H1 (cell line): Measurements from ENCODE around the gene DOP1A. TPM values are rescaled to one million over a fixed set of nuclear protein-coding genes. Genes with fewer than 3 reads are reported as not detected.

ENCODE experiments used
- CTCF ChIA-PET: fragments of 300-600 bp; sonication (Branson Sonifier 250); formaldehyde crosslinking; loops from one replicate; lab custom pipeline; 2021; ENCODE audit not compliant: partially characterized antibody; lab: Charles Lee
- POLR2A ChIA-PET: fragments of 300-600 bp; sonication (Branson Sonifier 250); formaldehyde crosslinking; loops from one replicate; lab custom pipeline; 2021; ENCODE audit warnings: inconsistent platforms; ENCODE audit not compliant: partially characterized antibody; lab: Charles Lee
- DNase-seq, 2 experiments: peaks; one replicate each; pipeline versions ENCODE4 v3.0.0 to v3.0.0-alpha.2; 2010 to 2022; ENCODE audit warnings: low spot score in 2 of 2, low read depth in 1 of 2, mixed read lengths in 1 of 2
- FAIRE-seq: peaks from 2 replicates; lab custom pipeline; 2011; peaks lifted over from hg19 to GRCh38; lab: Jason Lieb, UNC
- H2AFZ ChIP-seq: 2 replicates; pipeline ENCODE4 v1.8.1; 2012; ENCODE audit warnings: low read length, inconsistent platforms
- H2AK5ac ChIP-seq: 2 replicates; pipeline ENCODE4 v1.6.1; 2013; ENCODE audit warnings: low read depth, low read length
- H2BK120ac ChIP-seq: replicated peaks from 2 replicates; pipeline ENCODE3; 2013; ENCODE audit warnings: low read depth, low read length, inconsistent platforms
- H2BK12ac ChIP-seq: 2 replicates; pipeline ENCODE4 v1.6.1; 2013; ENCODE audit warnings: low read depth, low read length
- H2BK15ac ChIP-seq: 2 replicates; pipeline ENCODE4 v1.6.1; 2013; ENCODE audit warnings: low read length
- H2BK20ac ChIP-seq: 2 replicates; pipeline ENCODE4 v1.6.1; 2013; ENCODE audit warnings: low read length
- H2BK5ac ChIP-seq: 2 replicates; pipeline ENCODE4 v1.6.1; 2013; ENCODE audit warnings: low read depth, low read length
- H3K14ac ChIP-seq: 2 replicates; pipeline ENCODE4 v1.6.1; 2013; ENCODE audit warnings: inconsistent platforms; ENCODE audit not compliant: insufficient read length
- H3K18ac ChIP-seq: 2 replicates; pipeline ENCODE4 v1.6.1; 2013; ENCODE audit warnings: low read length; ENCODE audit errors: extremely low read depth
- H3K23ac ChIP-seq: 2 replicates; pipeline ENCODE4 v1.6.1; 2013; ENCODE audit warnings: inconsistent platforms; ENCODE audit not compliant: insufficient read length
- H3K23me2 ChIP-seq: 2 replicates; pipeline ENCODE4 v1.6.1; 2013; ENCODE audit warnings: low read depth, low read length
- H3K27ac ChIP-seq: 2 replicates; pipeline ENCODE4 v1.6.1; 2011; ENCODE audit warnings: low read depth, low read length, inconsistent platforms
- H3K27me3 ChIP-seq, 4 experiments: replicated peaks in 1 of 4; 1 replicate in 1 of 4; 2 replicates in 3 of 4; pipeline versions ENCODE4 v1.6.1 to v1.8.1; 2011 to 2013; ENCODE audit warnings: low read length in 3 of 4, mild to moderate bottlenecking in 3 of 4, inconsistent platforms in 2 of 4, mixed read lengths in 2 of 4, moderate library complexity in 1 of 4; ENCODE audit not compliant: control insufficient read depth in 3 of 4, insufficient read depth in 3 of 4; ENCODE audit errors: extremely low read depth in 1 of 4
- H3K36me3 ChIP-seq, 4 experiments: 2 replicates each; pipeline versions ENCODE4 v1.6.1 to v1.8.1; 2011 to 2013; ENCODE audit warnings: mild to moderate bottlenecking in 4 of 4, low read length in 3 of 4, moderate library complexity in 2 of 4, control low read depth in 1 of 4, inconsistent platforms in 1 of 4; ENCODE audit not compliant: insufficient read depth in 4 of 4, control insufficient read depth in 2 of 4
- H3K4ac ChIP-seq: replicated peaks from 2 replicates; pipeline ENCODE3; 2013; ENCODE audit warnings: low read length, low read depth, mixed read lengths, inconsistent platforms; ENCODE audit not compliant: insufficient read length
- H3K4me1 ChIP-seq, 4 experiments: replicated peaks in 1 of 4; 1 replicate in 1 of 4; 2 replicates in 3 of 4; pipeline versions ENCODE4 v1.6.1 to v1.8.1; 2011 to 2013; ENCODE audit warnings: low read length in 3 of 4, inconsistent platforms in 2 of 4, mixed read lengths in 1 of 4; ENCODE audit not compliant: insufficient read depth in 4 of 4, control insufficient read depth in 3 of 4
- H3K4me2 ChIP-seq, 2 experiments: 2 replicates each; pipeline versions ENCODE4 v1.6.1 to v1.8.1; 2011 to 2013; ENCODE audit warnings: low read depth in 2 of 2, low read length in 2 of 2, control low read depth in 1 of 2, inconsistent platforms in 1 of 2, mild to moderate bottlenecking in 1 of 2; ENCODE audit not compliant: insufficient read depth in 1 of 2
- H3K4me3 ChIP-seq, 4 experiments: fragments of 200-600, 300-600 bp in 1 of 4; sonication (generic), shearing (Covaris generic), sonication (Bioruptor Twin) in 1 of 4; 2 replicates each; pipeline versions ENCODE4 v1.5.1 to v1.8.1; 2011 to 2016; ENCODE audit warnings: low read length in 4 of 4, low read depth in 3 of 4, control low read depth in 2 of 4, inconsistent platforms in 2 of 4, mild to moderate bottlenecking in 2 of 4, mixed read lengths in 1 of 4, moderate library complexity in 1 of 4; ENCODE audit not compliant: insufficient read depth in 2 of 4; ENCODE audit errors: extremely low read depth in 1 of 4
- H3K56ac ChIP-seq: replicated peaks from 2 replicates; pipeline ENCODE3; 2013; ENCODE audit warnings: low read depth, mild to moderate bottlenecking, mixed read lengths, low read length, inconsistent platforms; ENCODE audit not compliant: insufficient read length
- H3K79me1 ChIP-seq: 2 replicates; pipeline ENCODE4 v1.6.1; 2013; ENCODE audit warnings: low read depth, low read length, control low read depth
- H3K79me2 ChIP-seq, 2 experiments: 2 replicates each; pipeline versions ENCODE4 v1.6.1 to v1.8.1; 2012 to 2013; ENCODE audit warnings: low read length in 2 of 2, mild to moderate bottlenecking in 2 of 2, inconsistent platforms in 1 of 2; ENCODE audit not compliant: insufficient read depth in 2 of 2, control insufficient read depth in 1 of 2
- H3K9ac ChIP-seq, 4 experiments: replicated peaks in 1 of 4; 1 replicate in 1 of 4; 2 replicates in 3 of 4; pipeline versions ENCODE4 v1.6.1 to v1.8.1; 2011 to 2013; ENCODE audit warnings: low read depth in 3 of 4, low read length in 3 of 4, control low read depth in 2 of 4, mild to moderate bottlenecking in 2 of 4, moderate library complexity in 2 of 4, inconsistent platforms in 1 of 4; ENCODE audit errors: extremely low read depth in 1 of 4
- H3K9me3 ChIP-seq, 2 experiments: 2 replicates each; pipeline versions ENCODE4 v1.6.1 to v1.8.1; 2012 to 2013; ENCODE audit warnings: mild to moderate bottlenecking in 2 of 2, moderate library complexity in 2 of 2, control low read depth in 1 of 2, inconsistent platforms in 1 of 2, low read depth in 1 of 2, low read length in 1 of 2, mixed read lengths in 1 of 2; ENCODE audit not compliant: insufficient read depth in 2 of 2
- H4K20me1 ChIP-seq, 2 experiments: replicated peaks in 1 of 2; 2 replicates each; pipeline versions ENCODE3 to v1.8.1; 2011 to 2013; ENCODE audit warnings: inconsistent platforms in 2 of 2, low read length in 2 of 2, mild to moderate bottlenecking in 1 of 2; ENCODE audit not compliant: insufficient read depth in 2 of 2, control insufficient read depth in 1 of 2
- H4K5ac ChIP-seq: 2 replicates; pipeline ENCODE4 v1.6.1; 2013; ENCODE audit warnings: low read length, low read depth, mixed read lengths, inconsistent platforms; ENCODE audit not compliant: insufficient read length
- H4K8ac ChIP-seq: 2 replicates; pipeline ENCODE4 v1.8.0; 2013; ENCODE audit warnings: mild to moderate bottlenecking, moderate library complexity, low read length, inconsistent platforms; ENCODE audit not compliant: insufficient read depth; ENCODE audit errors: extremely low read depth
- H4K91ac ChIP-seq: replicated peaks from 2 replicates; pipeline ENCODE3; 2013; ENCODE audit warnings: low read length, mixed read lengths, inconsistent platforms; ENCODE audit not compliant: insufficient read length
- EP300 ChIP-seq, 2 experiments: IDR thresholded peaks; 1 replicate in 1 of 2; 2 replicates in 1 of 2; pipeline ENCODE4 v1.6.1; 2011 to 2012; ENCODE audit warnings: low read depth in 2 of 2, low read length in 2 of 2, mild to moderate bottlenecking in 2 of 2, borderline replicate concordance in 1 of 2, inconsistent platforms in 1 of 2, moderate library complexity in 1 of 2
- MAFK ChIP-seq: IDR thresholded peaks from 2 replicates; pipeline ENCODE4 v1.6.1; 2012; ENCODE audit warnings: low read depth, mild to moderate bottlenecking, improper control_type of control experiment, low read length
- RNF2 ChIP-seq: fragments of 200-900, 300-1000 bp; sonication (generic); IDR thresholded peaks from 2 replicates; pipeline ENCODE4 v1.7.1; 2016; ENCODE audit warnings: borderline replicate concordance, low read depth, mild to moderate bottlenecking, antibody characterized with exemption, low read length; ENCODE audit not compliant: poor library complexity, severe bottlenecking; ENCODE audit errors: missing control alignments
- USF2 ChIP-seq: IDR thresholded peaks from 2 replicates; pipeline ENCODE4 v1.6.1; 2011; ENCODE audit warnings: low read length, improper control_type of control experiment
- WGBS, 2 experiments: shearing (Covaris generic) in 1 of 2; methylation state at CpG; one replicate each; pipeline versions ENCODE4 v1.1.6 to v1.1.7; 2013 to 2015; ENCODE audit warnings: low lambda C conversion rate in 2 of 2, mixed read lengths in 2 of 2, inconsistent platforms in 1 of 2, low coverage in 1 of 2, missing lambda C conversion rate in 1 of 2; ENCODE audit not compliant: insufficient replicate concordance in 2 of 2, insufficient coverage in 1 of 2, insufficient read length in 1 of 2; ENCODE audit errors: extremely low coverage in 1 of 2, missing lambda C conversion rate in 1 of 2; 5-methylcytosine and 5-hydroxymethylcytosine counted together
- polyA plus RNA-seq, 7 experiments: library from polyadenylated mRNA; depleted of rRNA in 3 of 7; stranded (reverse) in 5 of 7; unstranded in 2 of 7; fragments of >200 nt in 5 of 7; fragments of 200-250 nt in 2 of 7; gene quantifications; 1 replicate in 5 of 7; 2 replicates in 1 of 7; 4 replicates in 1 of 7; pipeline versions ENCODE4 v1.2.1 to v1.2.3, GENCODE V29; 2011 to 2013; ENCODE audit warnings: missing spikeins in 2 of 7, mixed read lengths in 2 of 7
- total RNA-seq: library from RNA; stranded (reverse); fragmentation: NEBNext Ultra II Directional; extraction: Animal tissue kit (Norgen Biotek cat#: 25700); gene quantifications from 2 replicates; pipeline ENCODE4 v1.2.1, GENCODE V29; 2021

The DOP1A gene
- total and polyA plus RNA-seq, 2 of the 8 experiments (the other 6 are each of a cell fraction or from before 2014, with no cell fraction given), result 7.5 to 14.7 TPM

GRCh38 chr6:83062225-83062624, 5.2 kb upstream of the DOP1A start:
- Histone ChIP-seq H2AFZ (no peak overlapping the region), H3K9me3 (no peaks in the 10 kb centered on the region), H2BK20ac (no peak overlapping the region), H2BK5ac (no peak overlapping the region), H2BK120ac (no peak overlapping the region), H4K91ac (no peak overlapping the region), H3K4ac (no peak overlapping the region), H3K56ac (no peak overlapping the region), H2AK5ac (no peak overlapping the region), H3K23ac (no peak overlapping the region), H2BK15ac (no peak overlapping the region), H4K20me1 (peaks cover 2 to 3% of the 10 kb centered on the region in 2 experiments), H2BK12ac (no peak overlapping the region), H3K18ac (no peak overlapping the region), H3K4me3 (no peak overlapping the region), H3K36me3 (peaks cover 0 to 3% (median under 1%) of the 10 kb centered on the region in 4 experiments; a peak in 4 of 8 replicates), H4K8ac (no peak overlapping the region), H3K4me1 (no peaks in the 10 kb centered on the region), H3K9ac (no peak overlapping the region), H4K5ac (no peak overlapping the region), H3K79me1 (peaks cover 7% of the 10 kb centered on the region; the same call in 1 of the 2 replicates), H3K23me2 (no peaks in the 10 kb centered on the region), H3K27ac (no peak overlapping the region), H3K4me2 (0 out of 4 replicates have a peak overlapping the region, but pooled peaks of 1 of the 2 experiments have one; percentile 13), H3K27me3 (no peaks in the 10 kb centered on the region), H3K79me2 (peaks cover 4 to 64% of the 10 kb centered on the region in 2 experiments; a peak in 3 of 4 replicates), H3K14ac (no peak overlapping the region)
- CTCF ChIA-PET, result interaction anchor here (0.7 to 0.8 kb wide), 2 partner anchors 733 to 832 kb away, joined by 3 read pairs; no protein-coding TSS in a partner anchor
- 80% methylated on average over 1 of the region's 1 CpG; no CpG with 5 or more reads in 1 of the 2 experiments for WGBS, 2 experiments
- no peak for DNase-seq
- TF ChIP-seq MAFK (no peak), USF2 (no peak), RNF2 (no peak), EP300 (IDR thresholded peaks at IDR 0.05; ENCODE audit: borderline replicate concordance in 1 of 2, low read depth in 2 of 2, low read length in 2 of 2) (no peak)
- POLR2A ChIA-PET, result no interaction called here
- no peak for FAIRE-seq
